ENCODE results near the gene DNALI1.
"Not testable (repeated sequence)": the region's sequence is repeated elsewhere in the genome, so short reads cannot be mapped to it uniquely, and the experiment has no call there.

Gene DNALI1

DNA sequence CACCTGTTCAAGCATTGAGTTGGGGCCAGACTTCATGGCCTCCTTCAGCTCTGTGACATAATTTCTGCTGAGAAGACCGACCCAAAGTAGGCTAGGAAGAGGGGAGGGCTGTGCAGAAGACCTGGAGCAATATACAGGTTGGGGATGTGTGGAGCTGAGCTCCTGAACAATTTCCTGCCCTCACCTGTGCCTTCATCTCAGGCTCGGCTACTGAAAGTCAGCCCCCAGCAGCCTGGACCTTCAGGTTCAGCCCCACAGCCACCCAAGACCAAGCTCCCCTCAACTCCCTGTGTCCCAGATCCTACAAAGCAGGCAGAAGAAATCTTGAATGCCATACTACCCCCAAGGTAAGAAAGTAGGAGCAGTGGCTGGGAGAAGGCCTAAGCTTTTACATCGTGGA lies 662 bp downstream of the DNALI1 start:
- DNase-seq = no peak

DNA sequence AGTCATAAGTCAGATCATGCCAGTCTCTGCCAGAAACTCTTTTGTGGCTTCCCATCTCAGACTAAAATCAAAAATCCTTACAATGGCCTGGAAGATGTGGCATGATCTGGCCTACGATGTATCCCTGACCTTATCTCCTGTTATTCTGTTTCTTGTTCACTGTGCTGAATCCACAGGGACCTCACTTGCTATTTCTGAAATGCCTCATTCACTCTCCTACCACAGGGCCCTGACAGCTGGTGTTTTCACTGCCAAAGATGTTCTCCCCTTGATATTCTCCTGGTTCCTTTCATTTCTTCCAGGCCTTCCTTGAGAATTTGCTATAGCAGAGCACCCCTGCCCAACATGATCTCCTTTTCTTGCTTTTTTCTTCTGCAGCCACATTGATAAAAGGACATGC lies 1.7 kb downstream of the DNALI1 start:
- DNase-seq = no peak

DNA sequence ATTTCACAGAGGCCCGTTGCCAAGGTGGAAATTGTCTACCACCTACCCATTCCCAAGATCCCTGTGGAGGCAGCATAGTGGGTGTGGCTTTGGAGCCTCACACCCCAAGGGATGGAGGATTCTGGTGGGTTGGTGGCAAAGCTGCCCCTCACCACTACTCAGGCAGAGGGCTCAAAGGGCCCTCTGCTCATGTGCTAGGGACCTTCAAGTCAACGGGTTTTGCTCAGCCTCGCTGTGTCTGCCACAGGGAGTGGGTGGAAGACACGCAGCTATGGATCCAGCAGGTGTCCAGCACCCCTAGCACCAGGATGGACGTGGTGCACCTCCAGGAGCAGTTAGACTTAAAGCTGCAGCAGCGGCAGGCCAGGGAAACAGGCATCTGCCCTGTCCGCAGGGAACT lies 2.3 kb downstream of the DNALI1 start:
- DNase-seq = no peak

DNA sequence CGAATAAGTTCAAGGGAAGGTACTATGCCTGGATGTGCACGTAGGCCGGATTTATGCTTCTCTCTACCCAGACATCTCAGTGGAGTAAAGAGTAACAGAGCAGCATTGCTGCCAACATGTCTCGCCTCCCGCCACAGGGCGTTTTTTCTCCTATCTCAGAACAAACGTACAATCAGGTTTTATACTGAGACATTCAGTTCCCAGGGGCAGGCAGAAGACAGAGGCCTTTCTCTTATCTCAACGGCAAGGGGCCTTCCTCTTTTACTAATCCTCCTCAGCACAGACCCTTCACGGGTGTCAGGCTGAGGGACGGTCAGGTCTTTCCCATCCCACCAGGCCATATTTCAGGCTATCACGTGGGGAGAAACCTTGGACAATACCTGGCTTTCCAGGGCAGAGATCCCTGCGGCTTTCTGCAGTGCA lies 3.2 kb downstream of the DNALI1 start:
- DNase-seq = not testable (repeated sequence)

DNA sequence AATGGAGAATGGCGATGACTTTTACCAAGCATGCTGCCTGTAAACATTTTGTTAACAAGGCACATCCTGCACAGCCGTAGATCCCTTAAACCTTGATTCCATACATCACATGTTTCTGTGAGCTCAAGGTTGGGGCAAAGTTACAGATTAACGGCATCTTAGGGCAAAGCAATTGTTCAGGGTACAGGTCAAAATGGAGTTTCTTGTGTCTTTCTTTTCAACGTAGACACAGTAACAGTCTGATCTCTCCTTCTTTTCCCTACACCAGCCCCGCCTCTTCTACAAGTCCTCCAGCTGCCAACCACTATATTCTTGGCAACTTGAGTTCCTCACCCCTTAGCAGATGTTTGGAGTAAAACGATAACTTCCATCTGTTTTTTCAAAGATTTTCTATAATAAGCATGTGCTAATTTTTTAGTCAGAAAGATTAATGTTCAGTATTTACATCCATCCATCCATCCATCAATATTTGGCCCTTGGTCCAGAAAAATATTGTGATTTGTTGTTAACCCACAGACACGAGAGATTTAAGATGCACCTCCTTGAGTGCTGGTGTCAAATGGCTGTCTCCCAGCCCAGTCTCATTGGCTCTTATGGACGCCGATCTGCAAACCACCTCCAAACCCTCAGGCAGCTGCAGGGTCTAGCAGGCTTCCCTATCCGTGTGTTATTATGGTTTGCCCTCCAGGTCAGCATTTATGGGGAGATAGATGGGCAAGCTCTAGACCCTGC lies 3.8 kb downstream of the DNALI1 start:
- no peak for DNase-seq

DNA sequence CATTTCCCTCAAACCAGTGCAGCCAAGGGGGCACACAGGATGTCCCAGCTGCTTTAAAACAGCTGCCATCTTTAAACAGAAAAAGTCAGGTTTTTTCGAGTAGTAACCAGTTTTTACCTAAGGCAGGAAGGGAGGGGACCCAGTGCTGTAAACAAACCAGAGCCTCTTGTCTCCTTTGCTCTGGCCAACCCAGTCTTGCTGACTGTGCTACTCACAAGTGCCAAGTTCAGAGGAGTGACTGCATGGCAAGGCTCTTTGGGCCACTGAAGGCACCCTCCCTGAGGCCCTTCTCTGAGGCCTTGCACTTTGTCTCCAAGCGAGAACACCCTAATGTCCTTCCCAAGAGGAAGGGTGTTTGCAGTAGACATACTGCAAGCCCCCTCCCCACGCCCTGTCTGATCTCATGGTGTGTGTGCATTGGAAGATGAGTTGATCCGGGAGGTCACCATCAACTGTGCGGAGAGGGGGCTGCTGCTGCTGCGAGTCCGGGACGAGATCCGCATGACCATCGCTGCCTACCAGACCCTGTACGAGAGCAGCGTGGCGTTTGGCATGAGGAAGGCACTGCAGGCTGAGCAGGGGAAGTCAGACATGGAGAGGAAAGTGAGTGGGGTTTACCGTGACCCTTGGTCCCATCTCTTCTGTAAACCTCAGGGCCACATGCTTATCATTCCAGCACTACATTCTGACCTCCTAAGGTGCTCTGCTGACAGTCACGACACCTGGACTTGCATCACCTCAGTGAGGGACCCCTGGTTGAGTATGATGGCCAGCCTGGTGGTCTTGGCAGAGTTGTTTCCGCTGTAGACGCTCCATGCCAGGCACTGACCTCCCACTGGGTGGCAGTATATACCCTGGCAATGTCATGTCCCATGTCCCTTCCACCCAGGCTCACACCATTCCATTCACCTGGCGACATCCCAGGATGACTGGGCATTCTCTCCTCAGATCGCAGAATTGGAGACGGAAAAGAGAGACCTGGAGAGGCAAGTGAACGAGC lies 4.7 kb downstream of the DNALI1 start:
- peak; percentile 23 for DNase-seq

DNA sequence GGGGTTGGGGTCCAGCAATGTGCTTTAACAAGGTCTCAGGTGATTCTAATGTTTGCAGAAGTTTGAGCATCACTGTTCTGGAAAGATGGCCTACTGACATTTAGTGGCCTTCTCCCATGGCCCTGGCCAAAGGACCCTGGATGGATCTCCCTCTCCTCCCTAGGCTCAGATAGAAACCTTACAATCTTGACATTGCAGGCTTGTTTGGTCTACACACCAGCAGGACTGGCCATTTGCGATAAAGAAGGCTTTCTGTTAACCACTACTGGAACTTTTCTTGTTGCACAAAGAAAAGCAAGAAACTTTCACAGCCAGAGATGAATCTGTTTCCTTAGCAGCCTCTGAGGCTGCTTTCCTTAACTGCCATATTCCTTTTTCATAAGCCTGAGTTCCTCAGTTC lies 6.2 kb downstream of the DNALI1 start:
- no peak for DNase-seq

DNA sequence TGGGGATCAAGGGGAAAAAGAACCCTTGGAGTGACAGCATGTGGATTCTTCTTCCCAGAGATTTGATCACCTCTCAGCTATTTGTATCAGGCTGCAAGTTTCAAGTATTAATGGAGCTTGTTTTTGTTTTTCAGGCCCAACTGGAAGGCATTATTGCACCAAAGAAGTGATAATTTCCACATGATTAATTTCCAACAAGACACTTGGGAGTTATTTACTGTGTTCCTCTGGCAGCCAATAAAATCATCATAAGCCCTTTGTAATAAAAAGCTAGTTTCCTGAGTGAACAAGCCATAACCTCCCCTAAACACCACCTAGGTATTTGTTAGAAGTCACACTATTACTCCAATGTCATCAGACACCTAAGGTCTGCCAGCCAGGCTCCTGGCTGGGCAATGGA lies 8.2 kb downstream of the DNALI1 start:
- no peak for DNase-seq

DNA sequence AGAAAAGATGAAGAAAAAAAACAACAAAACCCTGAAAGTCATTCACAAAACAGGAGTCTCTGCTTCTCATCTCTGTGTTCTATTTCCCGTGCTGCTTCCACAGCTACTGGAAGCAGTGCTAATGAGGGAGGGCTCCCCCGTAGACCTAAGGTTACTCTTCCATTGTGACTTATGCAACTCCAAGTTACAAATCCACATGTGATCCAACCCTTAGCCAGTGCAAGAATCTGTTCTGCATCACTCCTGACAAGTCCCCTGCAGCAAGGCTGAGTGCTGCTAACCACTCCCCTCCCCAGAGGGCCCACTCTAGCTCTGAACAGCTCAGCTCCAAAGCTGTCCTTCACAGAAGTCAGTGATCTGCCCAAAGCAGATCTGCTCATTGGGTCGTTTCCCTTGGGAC lies 10.3 kb downstream of the DNALI1 start:
- no peak for DNase-seq

DNA sequence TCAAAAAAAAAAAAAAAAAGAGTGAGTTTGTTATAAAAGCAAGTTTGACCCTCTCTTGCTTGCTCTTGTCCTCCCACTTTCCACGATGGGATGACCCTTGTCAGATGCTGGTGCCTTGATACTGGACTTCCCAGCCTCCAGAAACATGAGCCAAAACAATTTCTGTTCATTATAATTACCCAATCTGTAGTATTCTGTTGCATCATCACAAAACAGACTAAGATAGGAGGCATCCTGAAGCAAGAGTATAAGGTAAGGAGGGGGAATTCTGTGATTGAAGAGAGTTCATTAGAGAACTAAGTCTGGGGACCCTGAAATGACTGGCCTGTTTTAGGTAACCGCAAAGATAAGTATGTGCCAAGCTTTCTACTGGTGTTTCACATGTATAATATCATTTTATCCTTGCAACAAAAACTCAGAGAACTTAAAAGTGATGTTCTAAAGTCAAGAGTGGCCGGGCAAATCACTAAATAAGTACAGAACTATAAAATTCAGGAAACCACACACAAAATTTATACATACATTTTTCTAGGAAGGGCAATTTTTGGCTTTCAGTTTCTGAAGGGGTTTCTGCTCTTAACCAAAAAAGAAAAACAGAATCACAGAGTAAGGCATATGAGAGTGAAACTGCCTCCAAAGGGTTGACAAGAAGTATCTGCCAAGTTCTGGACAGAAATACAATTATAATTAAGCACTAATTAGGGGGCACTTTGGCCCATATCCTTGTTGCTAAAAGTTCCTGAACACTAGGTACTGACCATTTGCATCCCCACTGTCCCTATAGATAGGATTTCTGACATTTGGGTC lies 14.0 kb downstream of the DNALI1 start:
- no peak for DNase-seq

DNA sequence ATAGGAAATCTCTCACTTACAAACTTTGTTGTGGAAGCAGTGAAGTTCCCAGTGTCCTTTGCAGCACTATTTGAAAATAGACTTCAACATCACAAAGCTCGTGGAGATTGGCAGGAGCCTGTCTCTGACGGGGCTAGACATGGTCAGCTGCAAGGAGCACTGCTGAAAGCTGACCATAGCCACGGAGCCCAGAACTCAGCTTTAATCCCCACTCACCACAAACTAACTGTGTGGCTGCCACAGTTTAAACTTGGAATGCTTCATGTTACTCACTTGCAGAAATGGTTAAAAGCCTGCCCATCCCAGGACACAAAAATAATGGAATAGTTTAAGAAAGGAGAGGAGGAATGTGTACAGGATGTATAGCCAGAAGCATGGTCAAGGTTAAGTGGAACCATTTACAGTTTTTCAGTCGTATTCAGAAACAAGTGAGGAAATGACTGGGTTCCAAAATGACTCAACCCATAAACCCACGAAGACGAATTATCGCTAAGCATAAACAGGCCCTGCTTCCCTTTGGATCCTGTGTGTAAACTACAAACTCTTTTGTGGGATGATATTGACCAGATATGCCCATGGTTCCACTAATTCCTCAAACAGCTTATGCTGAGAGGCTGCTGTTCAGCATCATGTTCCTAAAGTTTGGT lies 18.2 kb downstream of the DNALI1 start:
- DNase-seq = no peak

DNA sequence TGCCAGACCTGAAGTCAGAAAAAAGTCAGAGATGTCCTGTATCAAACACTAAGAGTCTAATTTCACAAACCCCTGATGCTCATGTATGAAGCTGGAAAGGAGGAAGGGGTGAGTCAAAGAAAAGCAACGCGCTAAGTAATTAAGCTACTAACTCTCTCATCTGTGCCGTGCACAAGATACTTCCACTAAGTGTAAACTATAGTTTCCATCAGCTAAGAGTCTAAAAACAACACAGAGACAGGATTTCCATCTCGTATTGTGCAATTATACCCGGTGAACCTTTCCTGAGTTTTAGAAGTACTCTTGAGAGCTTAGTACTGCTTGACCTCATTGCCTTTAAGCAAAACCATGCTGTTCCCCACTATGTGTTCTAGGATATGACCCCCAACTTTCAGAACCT lies 19.0 kb downstream of the DNALI1 start:
- DNase-seq = no peak

DNA sequence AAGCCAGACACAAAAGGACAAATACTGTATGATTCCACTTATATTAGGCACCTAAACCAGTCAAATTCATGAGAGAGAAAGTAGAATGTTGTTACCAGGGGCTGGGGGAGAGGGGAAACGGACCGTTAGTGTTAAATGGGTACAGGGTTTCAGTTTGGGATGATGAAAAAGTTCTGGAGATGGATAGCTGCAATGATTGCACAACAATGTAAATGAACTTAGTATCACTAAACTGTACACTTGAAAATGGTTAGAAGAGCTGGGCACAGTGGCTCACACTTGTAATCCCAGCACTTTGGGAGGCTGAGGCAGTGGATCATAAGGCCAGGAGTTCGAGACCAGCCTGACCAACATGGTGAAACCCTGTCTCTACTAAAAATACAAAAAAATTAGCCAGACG lies 27.8 kb downstream of the DNALI1 start:
- not testable (repeated sequence) for DNase-seq

DNA sequence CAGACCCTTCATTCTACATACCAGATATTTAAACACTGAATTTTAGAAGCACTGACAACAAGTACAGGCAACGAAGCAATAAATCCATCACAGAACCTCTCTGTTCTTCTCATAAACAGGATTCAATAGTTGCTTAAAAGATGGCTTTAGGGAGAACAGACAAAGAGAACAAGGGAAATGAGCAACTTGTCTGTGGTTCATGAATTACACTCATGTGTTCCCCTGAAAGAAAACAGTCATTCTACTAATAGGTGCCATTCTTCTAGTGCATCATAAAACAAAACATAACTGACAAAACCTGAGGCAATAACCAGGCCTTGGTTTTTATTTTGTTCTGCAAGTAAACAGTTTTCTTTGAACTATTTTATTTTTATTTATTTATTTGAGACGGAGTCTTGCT lies 32.2 kb downstream of the DNALI1 start:
- DNase-seq = no peak

DNA sequence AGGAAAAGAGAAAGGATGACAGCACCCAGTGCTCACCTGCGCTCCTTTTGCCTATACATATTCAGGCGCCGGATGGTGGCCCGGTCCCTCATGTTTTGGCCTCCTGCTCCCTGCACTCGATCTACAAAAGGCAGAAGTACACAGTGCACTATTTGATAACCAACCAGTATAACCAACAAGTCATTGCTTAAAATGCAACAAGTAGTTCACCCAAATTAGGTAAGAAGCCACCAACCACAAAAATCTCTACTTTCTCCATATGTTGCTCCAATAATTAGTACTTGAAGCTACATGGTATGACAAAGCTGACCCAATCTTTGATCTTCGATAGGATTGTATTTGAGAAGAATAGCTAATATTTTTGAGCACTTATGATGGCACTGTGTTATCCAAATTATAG lies 37.0 kb downstream of the DNALI1 start:
- DNase-seq = no peak

DNA sequence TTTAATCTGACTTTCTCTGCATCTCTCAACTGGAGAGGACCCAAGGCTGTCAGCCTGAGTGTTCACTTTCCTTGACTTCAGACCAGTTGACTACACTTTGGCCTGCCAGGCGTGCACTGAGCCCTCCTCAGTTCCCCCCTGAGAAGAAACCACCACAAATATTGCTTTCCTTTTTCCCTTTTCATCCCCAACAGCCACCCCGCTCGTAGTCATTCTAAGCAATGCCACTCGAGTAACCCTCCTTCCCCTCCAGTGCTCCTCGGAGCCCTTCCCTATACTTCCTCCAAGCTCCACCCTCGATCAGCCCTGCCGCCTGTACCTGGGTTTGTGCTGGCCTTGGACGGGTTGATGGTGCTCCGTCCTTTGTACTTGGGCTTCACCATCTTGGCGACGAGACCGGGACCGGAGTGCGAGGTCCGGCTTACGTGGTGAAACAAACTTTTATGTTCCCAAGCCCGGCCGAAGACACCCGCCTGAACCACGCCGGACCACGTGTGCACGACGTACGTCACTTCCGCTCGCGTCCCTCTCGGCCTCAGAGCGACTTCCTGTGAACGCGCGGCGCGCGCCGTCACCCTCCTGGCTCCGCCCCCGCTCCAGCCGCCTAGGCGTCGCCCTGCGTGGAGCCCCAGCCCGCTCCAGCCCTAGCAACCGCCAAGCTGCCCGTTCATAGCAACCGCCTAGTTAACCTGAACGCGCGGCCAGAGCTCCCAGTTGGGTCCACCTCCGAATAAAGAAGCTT lies 38.9 kb downstream of the DNALI1 start, which contains the start of gene GNL2:
Gene GNL2 (minus strand): TSS at position 498 of the 742 bp plus-strand sequence. CDS start 115 bp downstream, at position 383.
- DNase-seq = peak; percentile 96

DNA sequence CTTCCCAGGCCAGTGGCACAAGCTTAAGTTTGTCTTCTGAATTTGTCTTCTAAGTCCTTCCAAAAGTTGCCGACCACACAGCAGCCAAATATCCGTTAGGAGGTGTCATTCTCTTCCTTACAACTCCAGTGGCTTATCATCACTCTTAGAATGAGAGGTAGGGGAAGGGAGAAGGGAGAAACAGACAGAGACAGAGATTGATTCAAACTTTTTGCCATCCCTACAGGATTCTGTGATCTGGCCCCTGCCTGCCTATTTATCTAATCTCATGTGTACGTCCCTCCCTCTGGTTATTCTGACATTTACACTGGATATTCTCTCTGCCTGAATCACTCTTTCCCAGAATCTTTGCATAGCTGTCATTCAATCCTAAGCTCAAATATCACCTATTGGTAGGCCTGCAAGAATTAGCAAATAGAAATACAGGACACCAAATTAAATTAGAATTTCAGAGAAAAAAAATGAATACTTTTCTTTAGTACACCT lies 39.5 kb downstream of the DNALI1 start:
- no peak for DNase-seq

DNA sequence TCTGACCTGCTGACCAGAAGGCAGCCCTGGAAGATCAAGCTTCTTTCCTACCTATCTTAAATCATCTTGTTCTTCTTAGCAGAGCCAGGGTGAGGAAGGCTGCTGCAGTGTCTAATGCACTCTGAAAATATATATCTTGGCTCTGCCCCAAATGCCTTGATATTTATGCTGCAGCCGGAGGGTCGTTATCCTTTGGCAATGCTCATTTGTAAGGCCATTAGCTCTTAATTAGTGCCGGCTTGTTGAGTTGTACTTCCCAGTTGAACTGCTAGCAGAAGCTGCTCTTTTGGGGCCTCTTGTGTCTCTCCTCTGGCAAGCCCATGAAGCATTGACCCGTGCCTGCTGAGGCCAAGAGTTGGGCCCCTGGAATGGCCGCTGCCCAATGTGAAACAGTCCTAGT lies 43.2 kb downstream of the DNALI1 start:
- DNase-seq = no peak

DNA sequence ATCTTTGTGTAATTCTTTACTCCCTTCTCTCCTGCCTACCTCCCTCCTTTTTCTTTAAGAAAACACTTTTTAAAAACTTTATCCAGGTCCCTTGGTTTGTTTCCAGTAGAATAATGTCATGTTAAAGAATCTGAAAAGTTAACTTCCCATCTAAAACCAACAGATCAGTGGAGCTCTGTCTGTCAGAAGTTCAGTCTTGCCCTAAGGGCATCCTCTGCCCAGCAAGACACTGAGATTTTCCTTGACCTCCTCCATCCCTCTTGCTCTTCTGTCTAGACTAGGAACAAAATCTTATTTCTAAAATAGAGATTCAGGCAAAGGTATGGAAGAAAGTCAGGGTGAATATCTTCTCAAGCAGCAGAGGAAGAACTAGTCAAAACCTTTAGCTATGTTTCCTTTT lies 44.7 kb downstream of the DNALI1 start:
- DNase-seq = no peak

DNA sequence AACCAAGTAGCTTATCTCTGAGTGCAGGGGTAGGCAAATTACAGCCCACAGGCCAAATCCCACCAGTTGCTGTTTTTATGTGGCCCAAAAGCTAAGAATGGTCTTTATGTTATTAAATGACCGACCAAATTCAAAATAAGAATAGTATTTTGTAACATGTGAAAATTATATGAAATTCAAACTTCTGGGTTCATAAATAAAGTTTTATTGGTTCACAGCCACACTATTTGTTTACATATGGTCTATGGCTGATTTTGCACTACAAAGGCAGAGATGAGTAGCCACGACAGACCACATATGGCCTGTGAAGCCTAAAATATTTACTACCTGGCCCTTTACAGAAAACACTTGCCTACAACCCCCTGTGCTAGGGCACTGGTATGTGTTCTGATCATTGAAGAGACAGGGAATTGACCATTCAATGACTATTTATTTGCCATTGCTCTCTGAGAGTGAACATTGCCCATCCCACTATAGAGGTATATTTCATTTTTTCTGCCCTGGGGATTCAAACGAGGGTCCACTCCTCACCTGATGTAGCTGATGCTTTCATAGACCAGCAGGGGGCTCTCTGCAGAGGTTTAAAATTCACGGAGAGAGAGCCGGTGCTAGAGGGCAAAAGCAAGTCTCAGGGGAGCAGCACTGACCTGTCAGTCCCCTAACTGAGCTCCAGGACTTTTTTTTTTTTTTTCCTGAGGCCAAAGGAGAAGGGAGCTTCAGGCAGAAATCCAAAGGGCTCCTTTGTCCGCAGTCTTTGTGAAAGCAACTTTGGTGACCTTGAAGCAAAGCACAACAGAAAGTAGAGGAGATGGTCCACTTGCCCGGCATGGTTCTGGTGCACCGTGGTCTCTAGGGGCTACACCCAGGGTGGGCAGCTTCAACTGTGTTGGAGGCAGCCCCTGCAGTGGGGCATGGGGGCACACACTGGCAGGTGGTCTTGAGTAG lies 46.3 kb downstream of the DNALI1 start:
- DNase-seq = no peak

All from stimulated activated CD4-positive, alpha-beta T cell treated with anti-CD3 and anti-CD28 coated beads, Interleukin-12 subunit alpha, Interleukin-12 subunit beta, amount 100 ng/mL, for 4 hours (primary cell).